H9 (cell line): ENCODE results near the gene DNER. TPM values are rescaled to one million over a fixed set of nuclear protein-coding genes. Genes with fewer than 3 reads are reported as not detected.

Experiments used
- DNase-seq: peaks from one replicate; pipeline ENCODE4 v3.0.0-alpha.2; 2017
- H2AFZ ChIP-seq: one replicate; pipeline ENCODE4 v1.6.1; 2013; ENCODE audit warnings: mild to moderate bottlenecking, low read length, control low read depth, moderate library complexity
- H2AK5ac ChIP-seq: 2 replicates; pipeline ENCODE4 v1.6.1; 2013; ENCODE audit warnings: low read length, control low read depth, mixed read lengths; ENCODE audit not compliant: insufficient read length
- H2BK120ac ChIP-seq: one replicate; pipeline ENCODE4 v1.6.1; 2013; ENCODE audit warnings: low read depth, mild to moderate bottlenecking, low read length, control low read depth, inconsistent platforms; ENCODE audit not compliant: poor library complexity, severe bottlenecking
- H2BK12ac ChIP-seq: 2 replicates; pipeline ENCODE4 v1.6.1; 2013; ENCODE audit warnings: low read length, control low read depth, mixed read lengths, low read depth; ENCODE audit not compliant: insufficient read length
- H2BK15ac ChIP-seq: 2 replicates; pipeline ENCODE4 v1.6.1; 2013; ENCODE audit warnings: low read depth, low read length, control low read depth
- H2BK20ac ChIP-seq: one replicate; pipeline ENCODE4 v1.6.1; 2013; ENCODE audit warnings: low read depth, mild to moderate bottlenecking, low read length, control low read depth, inconsistent platforms; ENCODE audit not compliant: poor library complexity, severe bottlenecking
- H2BK5ac ChIP-seq: 2 replicates; pipeline ENCODE4 v1.6.1; 2013; ENCODE audit warnings: low read length, control low read depth, mixed read lengths; ENCODE audit not compliant: insufficient read length
- H3K14ac ChIP-seq: 2 replicates; pipeline ENCODE4 v1.6.1; 2013; ENCODE audit warnings: low read length, control low read depth; ENCODE audit not compliant: insufficient read depth
- H3K18ac ChIP-seq: 2 replicates; pipeline ENCODE4 v1.6.1; 2013; ENCODE audit warnings: low read depth, mild to moderate bottlenecking, mixed read lengths, low read length, control low read depth; ENCODE audit not compliant: insufficient read length
- H3K23ac ChIP-seq: 2 replicates; pipeline ENCODE4 v1.6.1; 2013; ENCODE audit warnings: low read length, control low read depth, mixed read lengths, low read depth; ENCODE audit not compliant: insufficient read length
- H3K23me2 ChIP-seq: 2 replicates; pipeline ENCODE4 v1.6.1; 2013; ENCODE audit warnings: low read depth, mild to moderate bottlenecking, mixed read lengths, low read length, control low read depth; ENCODE audit not compliant: insufficient read length, poor library complexity, severe bottlenecking
- H3K27ac ChIP-seq: 2 replicates; pipeline ENCODE4 v1.5.1; 2013; ENCODE audit warnings: low read length, control low read depth, mixed read lengths, low read depth; ENCODE audit not compliant: insufficient read length
- H3K27me3 ChIP-seq: 2 replicates; pipeline ENCODE4 v1.6.1; 2013; ENCODE audit warnings: low read length, control low read depth, inconsistent platforms; ENCODE audit not compliant: insufficient read depth
- H3K4ac ChIP-seq: 2 replicates; pipeline ENCODE4 v1.6.1; 2013; ENCODE audit warnings: low read depth, mild to moderate bottlenecking, control low read depth, inconsistent platforms, low read length, moderate library complexity
- H3K4me1 ChIP-seq: 2 replicates; pipeline ENCODE4 v1.6.1; 2013; ENCODE audit warnings: low read length, control low read depth, inconsistent platforms; ENCODE audit not compliant: insufficient read depth
- H3K4me2 ChIP-seq: 2 replicates; pipeline ENCODE4 v1.6.1; 2013; ENCODE audit warnings: low read length, control low read depth, mixed read lengths; ENCODE audit not compliant: insufficient read length, insufficient read depth
- H3K56ac ChIP-seq: 2 replicates; pipeline ENCODE4 v1.6.1; 2013; ENCODE audit warnings: low read depth, mild to moderate bottlenecking, mixed read lengths, low read length, control low read depth; ENCODE audit not compliant: insufficient read length
- H3K79me1 ChIP-seq: 2 replicates; pipeline ENCODE4 v1.6.1; 2013; ENCODE audit warnings: low read depth, mild to moderate bottlenecking, moderate library complexity, low read length, control low read depth, inconsistent platforms; ENCODE audit not compliant: insufficient read depth, poor library complexity, severe bottlenecking
- H3K79me2 ChIP-seq: 2 replicates; pipeline ENCODE4 v1.6.1; 2013; ENCODE audit warnings: low read length, control low read depth, inconsistent platforms; ENCODE audit not compliant: insufficient read depth
- H3K9ac ChIP-seq: 2 replicates; pipeline ENCODE4 v1.6.1; 2013; ENCODE audit warnings: low read length, control low read depth, mixed read lengths; ENCODE audit not compliant: insufficient read length; ENCODE audit errors: extremely low read depth
- H3K9me3 ChIP-seq: one replicate; pipeline ENCODE4 v1.6.1; 2013; ENCODE audit warnings: low read depth, low read length, inconsistent platforms; ENCODE audit not compliant: control insufficient read depth
- H3T11ph ChIP-seq: one replicate; pipeline ENCODE4 v1.6.1; 2013; ENCODE audit warnings: mild to moderate bottlenecking, low read length, control low read depth, inconsistent platforms
- H4K20me1 ChIP-seq: one replicate; pipeline ENCODE4 v1.6.1; 2013; ENCODE audit not compliant: control insufficient read depth, insufficient read length, insufficient read depth
- H4K5ac ChIP-seq: 2 replicates; pipeline ENCODE4 v1.6.1; 2013; ENCODE audit warnings: low read depth, mild to moderate bottlenecking, mixed read lengths, low read length, control low read depth; ENCODE audit not compliant: insufficient read length
- H4K8ac ChIP-seq: replicated peaks from 2 replicates; pipeline ENCODE4 v1.6.1; 2013; ENCODE audit warnings: low read length, control low read depth, mixed read lengths, low read depth; ENCODE audit not compliant: insufficient read length
- H4K91ac ChIP-seq: 2 replicates; pipeline ENCODE4 v1.6.1; 2013; ENCODE audit warnings: low read depth, mild to moderate bottlenecking, moderate library complexity, mixed read lengths, low read length, control low read depth; ENCODE audit not compliant: insufficient read length
- H3K27ac Mint-ChIP-seq, 3 experiments: 2 replicates in 2 of 3; 3 replicates in 1 of 3; pipeline ENCODE4 v1.8.0; 2020 to 2021; ENCODE audit warnings: mixed read lengths in 3 of 3, mild to moderate bottlenecking in 1 of 3, moderate library complexity in 1 of 3
- H3K27me3 Mint-ChIP-seq: 2 replicates; pipeline ENCODE4 v1.8.0; 2021; ENCODE audit warnings: low read depth, mild to moderate bottlenecking, moderate library complexity, mixed read lengths
- H3K36me3 Mint-ChIP-seq, 3 experiments: 2 replicates in 2 of 3; 3 replicates in 1 of 3; pipeline ENCODE4 v1.8.0; 2020 to 2021; ENCODE audit warnings: low read depth in 3 of 3, mixed read lengths in 3 of 3; ENCODE audit not compliant: insufficient read depth in 1 of 3
- H3K4me1 Mint-ChIP-seq, 2 experiments: 2 replicates each; pipeline ENCODE4 v1.8.0; 2020; ENCODE audit warnings: mixed read lengths in 2 of 2
- H3K4me3 Mint-ChIP-seq, 2 experiments: 2 replicates in 1 of 2; 3 replicates in 1 of 2; pipeline ENCODE4 v1.8.0; 2020 to 2021; ENCODE audit warnings: mild to moderate bottlenecking in 2 of 2, mixed read lengths in 2 of 2, moderate library complexity in 1 of 2
- H3K9me3 Mint-ChIP-seq, 2 experiments: 2 replicates in 1 of 2; 3 replicates in 1 of 2; pipeline ENCODE4 v1.8.0; 2020; ENCODE audit warnings: mild to moderate bottlenecking in 2 of 2, mixed read lengths in 2 of 2, moderate library complexity in 1 of 2
- WGBS: extraction: QIAGEN DNeasy Blood & Tissue Kit; methylation state at CpG from one replicate; pipeline ENCODE4 v1.1.7; 2013; ENCODE audit warnings: missing lambda C conversion rate, low lambda C conversion rate, mixed read lengths; ENCODE audit not compliant: insufficient read length; ENCODE audit errors: extremely low coverage; 5-methylcytosine and 5-hydroxymethylcytosine counted together
- total RNA-seq: library from RNA; stranded (reverse); gene quantifications from 2 replicates; pipeline ENCODE4 v1.2.1, GENCODE V29; 2021
- TF ChIP-seq, protein P1 (sequence below): fragments of 200-600 bp; sonication (generic); conservative IDR thresholded peaks from 3 replicates; pipeline ENCODE4 v1.8.0; 2021; ENCODE audit warnings: antibody characterized with exemption, mild to moderate bottlenecking

Gene DNER
- total RNA-seq, 1 experiment from 2014 or later = 1.0 TPM

DNA sequence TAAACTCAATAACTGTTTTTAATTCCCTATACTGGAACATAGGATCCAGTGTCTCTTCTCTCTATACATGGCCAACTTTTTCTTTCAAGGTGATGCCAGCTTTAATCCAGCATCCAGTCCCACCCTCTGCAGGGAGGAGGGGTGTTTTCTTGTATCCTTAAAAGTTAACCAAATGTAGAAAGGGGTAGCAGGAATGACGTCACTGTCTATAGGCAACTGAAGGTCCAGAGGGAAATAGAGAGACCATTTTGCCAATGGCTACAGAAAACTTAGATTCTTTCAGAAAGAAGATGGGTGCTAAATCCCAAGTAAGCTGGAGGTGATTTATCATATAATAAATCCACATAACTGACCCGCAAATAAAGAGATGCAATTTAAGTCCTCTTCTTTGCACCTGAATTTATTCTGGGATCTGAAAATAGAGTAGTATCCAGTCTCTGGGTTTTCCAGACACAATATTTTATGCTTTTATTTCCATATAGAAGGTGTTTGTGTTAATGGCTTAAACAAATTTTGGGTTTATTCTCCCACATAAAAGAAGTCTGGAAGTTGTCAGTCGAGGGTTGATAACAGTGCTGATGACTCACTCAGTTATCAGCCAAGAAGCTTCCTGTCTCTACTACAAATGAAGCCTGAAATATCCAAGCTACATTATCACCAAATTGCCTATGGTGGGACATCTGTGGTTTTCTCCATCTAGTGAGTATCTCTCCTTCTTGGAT lies 5.7 kb upstream of the DNER start:
- Mint-ChIP-seq H3K4me3 (no peak overlapping the region), H3K36me3 (no peaks in the 10 kb centered on the region), H3K9me3 (no peaks in the 10 kb centered on the region), H3K27ac (no peak overlapping the region), H3K27me3 (peaks cover 41% of the 10 kb centered on the region), H3K4me1 (peaks cover 5 to 8% of the 10 kb centered on the region in 2 experiments)
- Histone ChIP-seq H2BK20ac (no peak overlapping the region), H3K56ac (no peak overlapping the region), H3K27me3 (no peaks in the 10 kb centered on the region; the same call in 1 of the 2 replicates), H4K20me1 (no peaks in the 10 kb centered on the region), H3T11ph (no peak overlapping the region), H4K5ac (no peak overlapping the region), H2BK5ac (no peak overlapping the region), H3K79me2 (no peaks in the 10 kb centered on the region), H2BK12ac (no peak overlapping the region), H3K9ac (no peak overlapping the region), H3K18ac (no peak overlapping the region), H2BK15ac (no peak overlapping the region), H2AK5ac (no peak overlapping the region), H3K79me1 (no peaks in the 10 kb centered on the region), H3K23ac (no peak overlapping the region), H4K8ac (no peak overlapping the region), H3K23me2 (peaks cover 3% of the 10 kb centered on the region), H3K14ac (no peak overlapping the region), H3K4ac (no peak overlapping the region), H2BK120ac (no peak overlapping the region), H3K4me1 (0 out of 2 replicates have a peak, but pooled peaks cover 2% of the 10 kb centered on the region), H3K4me2 (no peak overlapping the region), H4K91ac (no peak overlapping the region), H2AFZ (no peak overlapping the region), H3K27ac (no peak overlapping the region), H3K9me3 (no peaks in the 10 kb centered on the region)
- TF ChIP-seq, protein P1, sequence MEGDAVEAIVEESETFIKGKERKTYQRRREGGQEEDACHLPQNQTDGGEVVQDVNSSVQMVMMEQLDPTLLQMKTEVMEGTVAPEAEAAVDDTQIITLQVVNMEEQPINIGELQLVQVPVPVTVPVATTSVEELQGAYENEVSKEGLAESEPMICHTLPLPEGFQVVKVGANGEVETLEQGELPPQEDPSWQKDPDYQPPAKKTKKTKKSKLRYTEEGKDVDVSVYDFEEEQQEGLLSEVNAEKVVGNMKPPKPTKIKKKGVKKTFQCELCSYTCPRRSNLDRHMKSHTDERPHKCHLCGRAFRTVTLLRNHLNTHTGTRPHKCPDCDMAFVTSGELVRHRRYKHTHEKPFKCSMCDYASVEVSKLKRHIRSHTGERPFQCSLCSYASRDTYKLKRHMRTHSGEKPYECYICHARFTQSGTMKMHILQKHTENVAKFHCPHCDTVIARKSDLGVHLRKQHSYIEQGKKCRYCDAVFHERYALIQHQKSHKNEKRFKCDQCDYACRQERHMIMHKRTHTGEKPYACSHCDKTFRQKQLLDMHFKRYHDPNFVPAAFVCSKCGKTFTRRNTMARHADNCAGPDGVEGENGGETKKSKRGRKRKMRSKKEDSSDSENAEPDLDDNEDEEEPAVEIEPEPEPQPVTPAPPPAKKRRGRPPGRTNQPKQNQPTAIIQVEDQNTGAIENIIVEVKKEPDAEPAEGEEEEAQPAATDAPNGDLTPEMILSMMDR = no peak
- DNase-seq = no peak
- no CpG with 5 or more reads among the region's 3 CpGs for WGBS
